ENCODE measurements around the gene FLT3. TPM values are rescaled to one million over a fixed set of nuclear protein-coding genes. Genes with fewer than 3 reads are reported as not detected.

The FLT3 gene
- total RNA-seq, 4 donors from 2014 or later: under 0.01 to 0.90 (median 0.24) TPM; not detected in 1

DNA sequence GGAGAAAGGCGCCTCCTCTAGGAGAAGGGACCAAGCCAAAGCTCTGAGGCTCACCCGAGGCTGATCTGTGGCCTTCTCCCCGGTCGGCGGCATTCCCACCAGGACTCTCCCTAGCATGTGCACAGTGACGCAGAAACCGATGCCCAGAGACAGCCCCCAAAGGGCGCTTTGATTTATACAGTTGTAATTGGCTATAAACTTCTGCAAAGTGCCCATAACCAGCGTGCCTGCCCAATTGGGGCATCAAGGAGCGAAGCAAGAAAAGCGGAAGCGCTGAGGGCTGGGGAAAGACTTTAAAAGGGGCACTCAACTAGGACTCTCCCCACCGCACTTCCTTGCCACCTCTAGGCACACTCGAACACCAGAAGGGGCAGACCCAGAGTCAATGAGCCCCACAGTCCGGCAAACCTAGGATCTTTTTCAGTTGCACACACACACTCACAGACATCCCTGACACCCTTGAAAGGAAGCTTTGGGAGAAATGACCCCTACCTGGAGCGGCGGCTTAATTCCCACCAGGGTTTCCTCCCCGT, 133.1 kb downstream of the FLT3 start:
- no peak for DNase-seq
- intact Hi-C loops (cut with DNase I; ENCODE audit: low total_unique reads): no loop called here
- no peak for TF ChIP-seq POLR2A (IDR thresholded peaks at IDR 0.05)
- TF ChIP-seq, protein P1, sequence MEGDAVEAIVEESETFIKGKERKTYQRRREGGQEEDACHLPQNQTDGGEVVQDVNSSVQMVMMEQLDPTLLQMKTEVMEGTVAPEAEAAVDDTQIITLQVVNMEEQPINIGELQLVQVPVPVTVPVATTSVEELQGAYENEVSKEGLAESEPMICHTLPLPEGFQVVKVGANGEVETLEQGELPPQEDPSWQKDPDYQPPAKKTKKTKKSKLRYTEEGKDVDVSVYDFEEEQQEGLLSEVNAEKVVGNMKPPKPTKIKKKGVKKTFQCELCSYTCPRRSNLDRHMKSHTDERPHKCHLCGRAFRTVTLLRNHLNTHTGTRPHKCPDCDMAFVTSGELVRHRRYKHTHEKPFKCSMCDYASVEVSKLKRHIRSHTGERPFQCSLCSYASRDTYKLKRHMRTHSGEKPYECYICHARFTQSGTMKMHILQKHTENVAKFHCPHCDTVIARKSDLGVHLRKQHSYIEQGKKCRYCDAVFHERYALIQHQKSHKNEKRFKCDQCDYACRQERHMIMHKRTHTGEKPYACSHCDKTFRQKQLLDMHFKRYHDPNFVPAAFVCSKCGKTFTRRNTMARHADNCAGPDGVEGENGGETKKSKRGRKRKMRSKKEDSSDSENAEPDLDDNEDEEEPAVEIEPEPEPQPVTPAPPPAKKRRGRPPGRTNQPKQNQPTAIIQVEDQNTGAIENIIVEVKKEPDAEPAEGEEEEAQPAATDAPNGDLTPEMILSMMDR (IDR thresholded peaks at IDR 0.05): no peak
- H3K4me3 ChIP-seq: peak overlapping the region in 1 of 2 donors; percentile 16
- peaks cover 6 to 66% of the 10 kb centered on the region in 2 donors for H3K27me3 ChIP-seq
- no peak overlapping the region for H3K27ac ChIP-seq
- H3K36me3 ChIP-seq: no peaks in the 10 kb centered on the region
- peaks cover 0 to 8% of the 10 kb centered on the region in 2 donors for H3K4me1 ChIP-seq
- H3K9me3 ChIP-seq: no peaks in the 10 kb centered on the region

GRCh38 chr13:27966641-27967202, 133.7 kb downstream of the FLT3 start:
- Histone ChIP-seq H3K4me3 (no peak overlapping the region), H3K4me1 (peaks cover 0 to 8% of the 10 kb centered on the region in 2 donors), H3K36me3 (no peaks in the 10 kb centered on the region), H3K27ac (no peak overlapping the region), H3K9me3 (no peaks in the 10 kb centered on the region), H3K27me3 (peaks cover 6 to 66% of the 10 kb centered on the region in 2 donors)
- no peak for DNase-seq
- intact Hi-C loops (cut with DNase I; ENCODE audit: low total_unique reads): no loop called here
- TF ChIP-seq, protein P1 (IDR thresholded peaks at IDR 0.05): no peak
- TF ChIP-seq POLR2A (IDR thresholded peaks at IDR 0.05): no peak

- TF ChIP-seq, protein P1 (IDR thresholded peaks at IDR 0.05): no peak
- no peak for TF ChIP-seq POLR2A (IDR thresholded peaks at IDR 0.05)
- intact Hi-C loops (cut with DNase I; ENCODE audit: low total_unique reads): no loop called here
- H3K36me3 ChIP-seq: no peaks in the 10 kb centered on the region
- no peak for DNase-seq
- H3K9me3 ChIP-seq: no peaks in the 10 kb centered on the region
- no peak overlapping the region for H3K4me3 ChIP-seq
- H3K27ac ChIP-seq: no peak overlapping the region
- H3K4me1 ChIP-seq: peaks cover 0 to 8% of the 10 kb centered on the region in 2 donors
- H3K27me3 ChIP-seq: peaks cover 6 to 59% of the 10 kb centered on the region in 2 donors
Observed at GRCh38 chr13:27965740-27966640, 134.4 kb downstream of the FLT3 start.

DNA sequence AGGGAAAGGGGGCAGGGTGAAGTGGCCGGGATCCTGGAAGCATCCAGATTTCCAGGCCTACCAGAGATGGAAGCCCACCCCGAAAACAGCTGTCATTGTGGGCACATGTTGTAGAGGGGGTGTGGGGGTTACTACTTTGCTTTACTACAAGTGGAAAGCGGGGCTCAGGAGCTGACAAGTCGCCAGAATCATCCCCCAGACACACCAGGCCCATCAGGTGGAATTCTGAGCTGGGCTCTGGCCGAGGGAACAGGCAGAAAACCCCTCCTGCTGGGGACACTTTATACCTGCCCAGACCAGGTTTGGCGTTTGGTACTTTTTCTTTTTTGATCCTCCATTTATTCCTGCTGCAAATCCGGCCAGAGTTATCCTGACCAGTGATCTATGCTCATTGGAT, 135.0 kb downstream of the FLT3 start:
- DNase-seq: no peak
- H3K4me3 ChIP-seq: no peak overlapping the region
- intact Hi-C loops (cut with DNase I; ENCODE audit: low total_unique reads): no loop called here
- TF ChIP-seq, protein P1 (IDR thresholded peaks at IDR 0.05): no peak
- no peak for TF ChIP-seq POLR2A (IDR thresholded peaks at IDR 0.05)
- no peak overlapping the region for H3K27ac ChIP-seq
- peaks cover 5 to 55% of the 10 kb centered on the region in 2 donors for H3K27me3 ChIP-seq
- H3K4me1 ChIP-seq: peaks cover 0 to 13% of the 10 kb centered on the region in 2 donors
- H3K36me3 ChIP-seq: no peaks in the 10 kb centered on the region
- no peaks in the 10 kb centered on the region for H3K9me3 ChIP-seq
